IgD-negative memory B cell (primary cell): ENCODE data around the gene FOXP4. TPM values are rescaled to one million over a fixed set of nuclear protein-coding genes. Genes with fewer than 3 reads are reported as not detected.

ENCODE experiments used
- H3K27ac Mint-ChIP-seq, 3 donors: one replicate each; pipeline ENCODE4 v1.8.0; 2020 to 2022; ENCODE audit warnings: mild to moderate bottlenecking in 3 of 3, mixed read lengths in 3 of 3, moderate library complexity in 1 of 3
- H3K27me3 Mint-ChIP-seq: one replicate; pipeline ENCODE4 v1.8.0; 2021; ENCODE audit warnings: mixed read lengths
- H3K36me3 Mint-ChIP-seq: one replicate; pipeline ENCODE4 v1.8.0; 2020; ENCODE audit warnings: mild to moderate bottlenecking, mixed read lengths
- H3K4me1 Mint-ChIP-seq, 3 donors: one replicate each; pipeline ENCODE4 v1.8.0; 2020 to 2022; ENCODE audit warnings: mixed read lengths in 3 of 3, mild to moderate bottlenecking in 1 of 3
- H3K4me3 Mint-ChIP-seq, 4 donors: one replicate each; pipeline ENCODE4 v1.8.0; 2020 to 2022; ENCODE audit warnings: mild to moderate bottlenecking in 4 of 4, mixed read lengths in 4 of 4, moderate library complexity in 3 of 4
- H3K9me3 Mint-ChIP-seq, 3 donors: one replicate each; pipeline ENCODE4 v1.8.0; 2020 to 2021; ENCODE audit warnings: mixed read lengths in 3 of 3, mild to moderate bottlenecking in 1 of 3
- polyA plus RNA-seq: library from polyadenylated mRNA; unstranded; fragments of 300-500 nt; fragmentation: Illumina TruSeq; gene quantifications from one replicate; pipeline ENCODE4 v1.2.3, GENCODE V29; 2021

The FOXP4 gene
- polyA plus RNA-seq, 1 donor from 2014 or later, result 2.6 TPM

DNA sequence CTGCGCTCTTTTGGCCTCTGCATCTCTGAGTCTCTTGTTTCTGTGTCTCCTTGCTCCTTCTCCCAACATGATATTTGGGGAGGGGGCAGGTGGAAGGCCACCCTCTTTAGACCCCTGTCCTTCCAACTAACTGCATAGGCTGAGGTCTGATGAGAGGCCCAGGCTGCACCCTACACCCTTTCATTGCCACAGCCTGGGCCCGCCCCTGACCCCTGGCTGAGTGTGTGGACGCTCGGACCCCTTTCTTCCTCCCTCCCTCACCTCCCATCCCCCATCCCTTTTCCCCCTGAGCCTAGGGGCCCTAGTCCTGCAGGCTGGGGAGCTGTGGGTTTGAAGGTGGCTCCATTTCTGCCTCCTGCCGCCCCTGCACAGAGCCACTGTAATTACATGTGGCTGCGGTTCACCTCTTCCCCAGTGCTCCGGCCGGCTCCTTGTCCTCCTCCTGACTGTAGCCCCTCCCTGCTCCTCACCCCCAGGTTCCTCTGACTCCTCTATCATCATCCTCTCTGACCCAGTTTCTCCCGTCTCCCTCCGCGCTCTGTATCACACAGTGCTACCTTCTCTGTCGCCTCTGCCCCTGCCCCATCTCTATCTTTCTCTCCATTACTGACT lies 98.9 kb downstream of the FOXP4 start:
- Mint-ChIP-seq H3K36me3 (no peaks in the 10 kb centered on the region), H3K9me3 (no peaks in the 10 kb centered on the region), H3K27me3 (peaks cover 8% of the 10 kb centered on the region), H3K4me3 (peak overlapping the region in 1 of 4 donors; percentile 79), H3K27ac (peak overlapping the region in 1 of 3 donors; percentile 5), H3K4me1 (peaks cover 0 to 2% (median 0%) of the 10 kb centered on the region in 3 donors)

- Mint-ChIP-seq H3K27me3 (peaks cover 6% of the 10 kb centered on the region), H3K27ac (no peak overlapping the region), H3K9me3 (no peaks in the 10 kb centered on the region), H3K36me3 (no peaks in the 10 kb centered on the region), H3K4me1 (peaks cover 0 to 4% (median 0%) of the 10 kb centered on the region in 3 donors), H3K4me3 (no peak overlapping the region)
These were observed 100.0 kb downstream of the FOXP4 start for GRCh38 chr6:41646026-41646795.

- Mint-ChIP-seq H3K27me3 (peaks cover 5% of the 10 kb centered on the region), H3K27ac (no peak overlapping the region), H3K4me1 (peaks cover 0 to 4% (median 0%) of the 10 kb centered on the region in 3 donors), H3K36me3 (no peaks in the 10 kb centered on the region), H3K9me3 (no peaks in the 10 kb centered on the region), H3K4me3 (no peak overlapping the region)
These were observed 100.9 kb downstream of the FOXP4 start for GRCh38 chr6:41647061-41647511.

DNA sequence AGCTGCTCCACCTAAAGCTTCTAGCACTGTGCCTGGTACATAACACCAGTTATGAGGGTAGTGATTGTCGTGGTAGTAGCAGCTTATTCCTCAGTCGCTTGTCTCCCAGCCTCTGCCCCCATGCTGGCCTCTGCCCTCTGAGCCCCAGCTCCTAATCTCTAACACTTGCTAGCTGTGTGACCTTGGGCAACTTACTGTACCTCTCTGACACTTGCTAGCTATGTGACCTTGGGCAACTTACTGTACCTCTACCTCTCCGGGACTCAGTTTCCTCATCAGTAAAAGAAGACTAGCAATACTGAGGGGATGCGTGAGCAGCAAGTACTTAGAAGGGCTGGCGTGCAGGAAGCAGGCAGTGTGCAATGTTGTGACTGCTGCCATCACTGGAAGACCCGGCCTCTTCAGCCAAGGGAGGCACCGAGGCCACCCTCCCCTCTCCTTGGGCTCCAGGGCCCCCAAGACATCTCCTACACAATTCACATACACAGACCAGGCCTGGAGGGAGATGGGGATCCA lies 101.9 kb downstream of the FOXP4 start:
- H3K4me1 Mint-ChIP-seq, result peaks cover 0 to 2% (median 0%) of the 10 kb centered on the region in 3 donors
- H3K36me3 Mint-ChIP-seq, result no peaks in the 10 kb centered on the region
- peaks cover 3% of the 10 kb centered on the region for H3K27me3 Mint-ChIP-seq
- H3K9me3 Mint-ChIP-seq, result no peaks in the 10 kb centered on the region
- no peak overlapping the region for H3K27ac Mint-ChIP-seq
- no peak overlapping the region for H3K4me3 Mint-ChIP-seq

- Mint-ChIP-seq H3K4me1 (peaks cover 0 to 2% (median 0%) of the 10 kb centered on the region in 3 donors), H3K27me3 (peaks cover 3% of the 10 kb centered on the region), H3K27ac (no peak overlapping the region), H3K36me3 (no peaks in the 10 kb centered on the region), H3K4me3 (no peak overlapping the region), H3K9me3 (no peaks in the 10 kb centered on the region)
These were observed 102.7 kb downstream of the FOXP4 start for GRCh38 chr6:41648921-41649320.

DNA sequence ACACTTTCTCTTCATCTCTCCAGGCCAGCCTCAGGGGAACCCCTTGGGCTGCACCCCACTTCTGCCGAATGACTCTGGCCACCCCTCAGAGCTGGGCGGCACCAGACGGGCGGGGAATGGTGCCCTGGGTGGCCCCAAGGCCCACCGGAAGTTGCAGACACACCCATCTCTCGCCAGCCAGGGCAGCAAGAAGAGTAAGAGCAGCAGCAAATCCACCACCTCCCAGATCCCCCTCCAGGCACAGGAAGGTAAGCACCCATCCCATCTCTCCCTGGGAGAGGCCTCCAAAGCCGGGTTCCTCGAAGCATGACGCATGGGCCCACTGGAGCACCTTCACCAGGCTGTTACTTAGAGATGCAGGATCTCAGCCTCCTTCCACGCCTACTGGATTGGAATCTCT lies 103.4 kb downstream of the FOXP4 start:
- Mint-ChIP-seq H3K27ac (no peak overlapping the region), H3K36me3 (no peaks in the 10 kb centered on the region), H3K9me3 (no peaks in the 10 kb centered on the region), H3K4me3 (no peak overlapping the region), H3K27me3 (peaks cover 3% of the 10 kb centered on the region), H3K4me1 (peaks cover 0 to 2% (median 0%) of the 10 kb centered on the region in 3 donors)

DNA sequence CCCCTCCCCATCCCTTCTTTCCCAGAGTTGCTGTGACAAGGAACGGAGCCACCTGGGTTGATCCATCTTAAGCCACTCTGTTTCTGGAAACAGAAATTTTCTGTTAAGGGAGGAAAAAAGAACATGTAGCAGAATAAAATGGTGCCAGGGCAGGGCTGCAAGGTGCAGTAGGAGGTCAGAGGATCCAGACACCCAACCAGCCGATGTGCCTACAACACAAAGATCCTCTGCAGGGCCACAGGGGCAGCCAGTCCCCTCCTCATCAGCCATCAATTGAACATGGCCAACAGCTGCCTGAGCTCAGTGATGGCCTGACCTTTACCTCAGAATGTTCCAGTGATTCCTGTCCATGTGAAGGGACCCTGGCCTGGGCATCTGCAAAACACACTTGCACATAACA lies 103.9 kb downstream of the FOXP4 start:
- H3K4me1 Mint-ChIP-seq, result peaks cover 0 to 2% (median 0%) of the 10 kb centered on the region in 3 donors
- H3K9me3 Mint-ChIP-seq, result no peaks in the 10 kb centered on the region
- H3K27me3 Mint-ChIP-seq, result peaks cover 5% of the 10 kb centered on the region
- H3K27ac Mint-ChIP-seq, result no peak overlapping the region
- H3K36me3 Mint-ChIP-seq, result no peaks in the 10 kb centered on the region
- no peak overlapping the region for H3K4me3 Mint-ChIP-seq

GRCh38 chr6:41651246-41651961 lies 105.2 kb downstream of the FOXP4 start:
- Mint-ChIP-seq H3K4me1 (peaks cover 0 to 2% (median 0%) of the 10 kb centered on the region in 3 donors), H3K4me3 (no peak overlapping the region)

More at GRCh38 chr6:41651246-41651961, 105.2 kb downstream of the FOXP4 start:
- no peaks in the 10 kb centered on the region for H3K9me3 Mint-ChIP-seq
- H3K27ac Mint-ChIP-seq, result no peak overlapping the region
- H3K27me3 Mint-ChIP-seq, result peaks cover 12% of the 10 kb centered on the region
- H3K36me3 Mint-ChIP-seq, result no peaks in the 10 kb centered on the region

Other genes with a start within 250 kb of the FOXP4 start
- not detected for gene NCR2, start 210.8 kb upstream of the FOXP4 start, polyA plus RNA-seq
- not detected for gene MDFI, start 92.1 kb downstream of the FOXP4 start, polyA plus RNA-seq
- 196 TPM for gene TFEB, start 189.2 kb downstream of the FOXP4 start, polyA plus RNA-seq
- gene PGC, start 201.0 kb downstream of the FOXP4 start, polyA plus RNA-seq, result not detected
- gene FRS3, start 233.5 kb downstream of the FOXP4 start, polyA plus RNA-seq, result 2.9 TPM
- gene PRICKLE4, start 234.4 kb downstream of the FOXP4 start, polyA plus RNA-seq, result not detected
- gene TOMM6, start 241.3 kb downstream of the FOXP4 start, polyA plus RNA-seq, result 387 TPM